GM13977 (cell line): ENCODE results near the gene TECPR1.

Experiments used
- DNase-seq: peaks from one replicate; pipeline ENCODE4 v3.0.0; 2012; ENCODE audit warnings: low spot score
- CTCF ChIP-seq: IDR thresholded peaks from 2 replicates; pipeline ENCODE4 v1.5.1; 2012; ENCODE audit warnings: mild to moderate bottlenecking, control low read depth; ENCODE audit not compliant: insufficient read depth; ENCODE audit errors: extremely low read depth, missing control alignments
- in situ Hi-C: fragments of 300-500 bp; cut with MboI; formaldehyde crosslinking; loops from one replicate; pipeline ENCODE4 v1.12.0; 2022; ENCODE audit warnings: low sequenced_read_pairs, low pct_unique_long_range_greater_than_20kb, mixed read lengths, inconsistent platforms; ENCODE audit not compliant: unreplicated experiment

TECPR1 gene

DNA sequence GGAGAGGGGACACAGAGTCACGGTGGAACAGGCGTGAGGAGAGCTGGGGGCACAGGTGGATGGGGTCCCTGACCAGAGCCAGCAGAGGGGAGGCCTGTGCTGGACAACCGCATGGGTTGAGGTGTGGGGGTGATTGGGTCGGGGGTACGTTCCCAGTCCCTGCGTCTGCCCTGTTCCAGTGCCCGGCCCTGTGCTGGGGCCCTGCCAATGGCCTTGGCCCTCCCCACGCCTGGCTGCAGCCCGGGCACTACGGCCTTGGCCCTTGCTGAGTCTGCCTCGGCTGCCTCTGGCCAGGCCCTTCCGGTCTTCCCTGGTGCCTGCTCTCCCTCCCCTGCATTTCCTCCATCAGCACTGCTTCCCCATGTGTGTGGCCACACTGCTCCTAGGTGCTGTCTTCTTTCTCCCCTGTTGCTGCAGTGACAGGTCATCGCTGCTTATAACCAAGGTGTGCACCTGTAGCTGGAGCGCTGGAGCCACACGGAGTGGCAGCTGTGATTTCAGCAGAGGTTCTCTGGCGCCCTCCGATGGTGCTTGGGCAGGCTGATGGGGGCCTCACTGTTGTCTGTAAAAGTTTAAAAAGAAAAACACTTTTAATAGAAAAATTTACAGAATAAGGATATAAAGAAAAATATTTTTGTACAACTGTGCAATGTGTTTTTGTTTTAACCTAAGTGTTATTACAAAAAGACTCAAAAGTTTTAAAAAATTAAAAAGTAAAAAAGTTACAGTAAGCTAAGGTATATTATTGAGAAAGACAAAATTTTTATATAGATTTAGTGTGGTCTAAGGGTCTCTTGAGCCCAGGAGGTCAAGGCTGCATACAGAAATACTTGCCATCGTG lies 86.0 kb downstream of the TECPR1 start:
- in situ Hi-C loops, result loop anchor here (10.0 kb wide), 1 partner anchor 141 kb away; no protein-coding TSS in a partner anchor
- peak; percentile 66 for TF ChIP-seq CTCF
- peak; percentile 68 for DNase-seq
